ENCODE results near the gene CRHR1.

- no peak for TF ChIP-seq POLR2AphosphoS5 (IDR thresholded peaks at IDR 0.05; ENCODE audit: low read depth, low read length)
- no peak for TF ChIP-seq POLR2A (IDR thresholded peaks at IDR 0.05; ENCODE audit: low read depth, low read length)
Measured at GRCh38 chr17:45739786-45740185, 44.3 kb upstream of the CRHR1 start.

All from GM12892 (cell line).